HG02571 (cell line): ENCODE results near the gene PLXNA4.

Source experiments
- ATAC-seq: cut with Tn5 transposase; IDR thresholded peaks from one replicate; pipeline ENCODE4 v1.9.1; 2021; ENCODE audit warnings: mild to moderate bottlenecking, moderate library complexity; ENCODE audit not compliant: unreplicated experiment

PLXNA4 gene

GRCh38 chr7:132220060-132220459 lies 356.2 kb downstream of the PLXNA4 start:
- ATAC-seq: no peak

GRCh38 chr7:132218876-132219275 lies 357.4 kb downstream of the PLXNA4 start:
- ATAC-seq: no peak

- no peak for ATAC-seq
These were observed 359.3 kb downstream of the PLXNA4 start for GRCh38 chr7:132216847-132217525.

- no peak for ATAC-seq
These were observed 361.8 kb downstream of the PLXNA4 start for GRCh38 chr7:132214452-132214851.

GRCh38 chr7:132213583-132213982 lies 362.7 kb downstream of the PLXNA4 start:
- ATAC-seq: no peak

GRCh38 chr7:132211971-132212370 lies 364.3 kb downstream of the PLXNA4 start:
- no peak for ATAC-seq

- no peak for ATAC-seq
These were observed 365.4 kb downstream of the PLXNA4 start for GRCh38 chr7:132210821-132211220.

- ATAC-seq: no peak
These were observed 368.5 kb downstream of the PLXNA4 start for GRCh38 chr7:132207782-132208181.

GRCh38 chr7:132207211-132207610 lies 369.1 kb downstream of the PLXNA4 start:
- no peak for ATAC-seq

GRCh38 chr7:132206594-132206993 lies 369.7 kb downstream of the PLXNA4 start:
- no peak for ATAC-seq

GRCh38 chr7:132205509-132205908 lies 370.8 kb downstream of the PLXNA4 start:
- ATAC-seq: no peak

- ATAC-seq: no peak
These were observed 373.2 kb downstream of the PLXNA4 start for GRCh38 chr7:132203021-132203420.

GRCh38 chr7:132202541-132202940 lies 373.7 kb downstream of the PLXNA4 start:
- ATAC-seq: no peak

GRCh38 chr7:132200141-132200540 lies 376.1 kb downstream of the PLXNA4 start:
- no peak for ATAC-seq

- no peak for ATAC-seq
These were observed 376.6 kb downstream of the PLXNA4 start for GRCh38 chr7:132199626-132200025.

- no peak for ATAC-seq
These were observed 378.5 kb downstream of the PLXNA4 start for GRCh38 chr7:132197772-132198171.

GRCh38 chr7:132193898-132194297 lies 382.4 kb downstream of the PLXNA4 start:
- no peak for ATAC-seq

GRCh38 chr7:132192809-132193208 lies 383.5 kb downstream of the PLXNA4 start:
- no peak for ATAC-seq

- no peak for ATAC-seq
These were observed 384.9 kb downstream of the PLXNA4 start for GRCh38 chr7:132191418-132191817.

GRCh38 chr7:132190683-132191082 lies 385.6 kb downstream of the PLXNA4 start:
- ATAC-seq: no peak

GRCh38 chr7:132189881-132190280 lies 386.4 kb downstream of the PLXNA4 start:
- ATAC-seq: no peak

GRCh38 chr7:132187869-132188789 lies 388.1 kb downstream of the PLXNA4 start:
- no peak for ATAC-seq
